Left ventricle myocardium inferior (tissue), 1 donor: ENCODE measurements around the gene NUBPL. TPM values are rescaled to one million over a fixed set of nuclear protein-coding genes. Genes with fewer than 3 reads are reported as not detected.
A peak's percentile ranks its signal among the peaks of the same experiment; 100 is the strongest.

Experiments
- DNase-seq: peaks from one replicate; pipeline ENCODE4 v3.0.0-alpha.2; 2020
- H3K27ac ChIP-seq: fragments of 200-600 bp; replicated peaks from 2 replicates; pipeline ENCODE4 v1.8.0; 2021
- H3K27me3 ChIP-seq: fragments of 200-600 bp; 2 replicates; pipeline ENCODE4 v1.8.0; 2021; ENCODE audit warnings: low read depth
- H3K36me3 ChIP-seq: fragments of 200-600 bp; 2 replicates; pipeline ENCODE4 v1.8.0; 2021
- H3K4me1 ChIP-seq: fragments of 200-600 bp; 2 replicates; pipeline ENCODE4 v1.8.0; 2021
- H3K4me3 ChIP-seq: fragments of 200-600 bp; 2 replicates; pipeline ENCODE4 v1.8.0; 2021; ENCODE audit warnings: mild to moderate bottlenecking, moderate library complexity
- H3K9me3 ChIP-seq: fragments of 200-600 bp; replicated peaks from 2 replicates; pipeline ENCODE4 v1.8.0; 2021
- intact Hi-C: fragments of 100-400 bp; cut with micrococcal nuclease; formaldehyde crosslinking; loops from one replicate; pipeline ENCODE4 v1.11.0; 2022
- total RNA-seq: library from RNA; stranded (reverse); fragmentation: NEBNext Ultra II Directional; extraction: Animal tissue kit (Norgen Biotek cat#: 25700); gene quantifications from one replicate; pipeline ENCODE4 v1.2.1, GENCODE V29; 2021
- TF ChIP-seq, protein P1 (sequence below): fragments of 200-600 bp; IDR thresholded peaks from 2 replicates; pipeline ENCODE4 v1.8.0; 2021; ENCODE audit warnings: antibody characterized with exemption, mild to moderate bottlenecking, borderline replicate concordance
- donor health status: DM: no; HTN: yes; CAD: no; lungs with severe emphysema.

The NUBPL gene
- total RNA-seq, 1 donor from 2014 or later, result 32.2 TPM

DNA sequence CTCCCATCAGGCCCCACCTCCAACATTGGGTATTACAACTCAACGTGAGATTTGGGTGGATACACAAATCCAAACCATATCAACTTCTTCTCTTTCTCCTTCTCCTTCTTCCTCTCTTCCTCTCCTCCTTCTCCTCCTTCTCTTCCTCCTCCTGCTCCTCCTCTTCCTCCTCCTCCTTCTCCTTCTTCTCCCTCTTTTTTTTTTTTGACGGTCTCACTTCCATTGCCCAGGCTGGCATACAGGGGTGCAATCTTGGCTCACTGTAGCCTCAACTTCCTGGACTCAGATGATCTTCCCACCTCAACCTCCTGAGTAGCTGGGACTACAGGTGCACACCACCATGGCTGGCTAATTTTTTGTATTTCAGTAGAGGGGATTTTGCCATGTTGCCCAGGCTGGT, 11.4 kb upstream of the NUBPL start:
- TF ChIP-seq, protein P1, sequence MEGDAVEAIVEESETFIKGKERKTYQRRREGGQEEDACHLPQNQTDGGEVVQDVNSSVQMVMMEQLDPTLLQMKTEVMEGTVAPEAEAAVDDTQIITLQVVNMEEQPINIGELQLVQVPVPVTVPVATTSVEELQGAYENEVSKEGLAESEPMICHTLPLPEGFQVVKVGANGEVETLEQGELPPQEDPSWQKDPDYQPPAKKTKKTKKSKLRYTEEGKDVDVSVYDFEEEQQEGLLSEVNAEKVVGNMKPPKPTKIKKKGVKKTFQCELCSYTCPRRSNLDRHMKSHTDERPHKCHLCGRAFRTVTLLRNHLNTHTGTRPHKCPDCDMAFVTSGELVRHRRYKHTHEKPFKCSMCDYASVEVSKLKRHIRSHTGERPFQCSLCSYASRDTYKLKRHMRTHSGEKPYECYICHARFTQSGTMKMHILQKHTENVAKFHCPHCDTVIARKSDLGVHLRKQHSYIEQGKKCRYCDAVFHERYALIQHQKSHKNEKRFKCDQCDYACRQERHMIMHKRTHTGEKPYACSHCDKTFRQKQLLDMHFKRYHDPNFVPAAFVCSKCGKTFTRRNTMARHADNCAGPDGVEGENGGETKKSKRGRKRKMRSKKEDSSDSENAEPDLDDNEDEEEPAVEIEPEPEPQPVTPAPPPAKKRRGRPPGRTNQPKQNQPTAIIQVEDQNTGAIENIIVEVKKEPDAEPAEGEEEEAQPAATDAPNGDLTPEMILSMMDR, result no peak
- Histone ChIP-seq H3K9me3 (no peaks in the 10 kb centered on the region), H3K27me3 (peaks cover 4% of the 10 kb centered on the region), H3K27ac (no peak overlapping the region), H3K4me3 (no peak overlapping the region), H3K36me3 (no peaks in the 10 kb centered on the region), H3K4me1 (no peaks in the 10 kb centered on the region)
- intact Hi-C loops, result no loop called here
- DNase-seq, result no peak

DNA sequence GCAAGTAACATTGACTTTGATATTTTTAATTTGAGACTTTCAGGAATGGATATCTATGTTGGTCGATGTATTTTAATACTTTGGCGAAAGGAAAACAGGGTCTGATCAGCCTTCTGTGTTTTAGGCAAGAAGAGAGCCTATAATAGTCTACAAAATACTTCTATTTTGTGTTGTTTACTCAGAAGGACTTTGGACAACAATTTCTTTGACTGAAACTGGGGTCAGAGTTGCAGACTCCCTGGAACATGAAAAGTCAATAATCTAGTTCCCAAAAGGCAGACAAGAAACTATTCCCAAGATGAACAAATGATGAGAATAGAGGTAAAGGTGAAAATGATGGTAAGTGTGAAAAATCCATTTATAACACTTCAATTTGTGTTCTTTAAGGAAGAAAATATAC, 10.6 kb upstream of the NUBPL start:
- Histone ChIP-seq H3K4me3 (no peak overlapping the region), H3K9me3 (no peaks in the 10 kb centered on the region), H3K36me3 (no peaks in the 10 kb centered on the region), H3K4me1 (no peaks in the 10 kb centered on the region), H3K27ac (no peak overlapping the region), H3K27me3 (peaks cover 4% of the 10 kb centered on the region)
- TF ChIP-seq, protein P1, result no peak
- no peak for DNase-seq
- intact Hi-C loops, result no loop called here

DNA sequence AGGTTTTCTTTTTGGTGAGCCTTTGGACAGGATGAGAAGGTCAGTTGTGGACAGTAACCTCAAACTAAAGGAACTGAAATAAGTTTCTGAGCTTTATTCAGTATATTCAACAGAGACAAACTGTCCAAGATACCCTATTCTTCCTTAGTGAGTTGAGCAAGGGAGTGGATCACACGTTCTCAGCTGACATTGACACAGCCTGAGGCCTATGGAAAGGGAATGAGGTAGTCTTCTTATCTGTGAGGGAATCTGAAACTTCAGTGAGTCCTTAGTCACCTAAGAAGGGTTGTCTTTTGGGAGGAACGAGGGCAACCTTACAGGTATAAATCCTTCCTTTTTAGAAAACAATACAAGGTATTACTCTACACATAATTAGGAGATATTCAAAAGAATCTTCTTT, 5.0 kb upstream of the NUBPL start:
- Histone ChIP-seq H3K36me3 (no peaks in the 10 kb centered on the region), H3K9me3 (no peaks in the 10 kb centered on the region), H3K27me3 (peaks cover 4% of the 10 kb centered on the region), H3K27ac (no peak overlapping the region), H3K4me3 (no peak overlapping the region), H3K4me1 (peaks cover 7% of the 10 kb centered on the region)
- intact Hi-C loops, result no loop called here
- TF ChIP-seq, protein P1, result no peak
- no peak for DNase-seq

DNA sequence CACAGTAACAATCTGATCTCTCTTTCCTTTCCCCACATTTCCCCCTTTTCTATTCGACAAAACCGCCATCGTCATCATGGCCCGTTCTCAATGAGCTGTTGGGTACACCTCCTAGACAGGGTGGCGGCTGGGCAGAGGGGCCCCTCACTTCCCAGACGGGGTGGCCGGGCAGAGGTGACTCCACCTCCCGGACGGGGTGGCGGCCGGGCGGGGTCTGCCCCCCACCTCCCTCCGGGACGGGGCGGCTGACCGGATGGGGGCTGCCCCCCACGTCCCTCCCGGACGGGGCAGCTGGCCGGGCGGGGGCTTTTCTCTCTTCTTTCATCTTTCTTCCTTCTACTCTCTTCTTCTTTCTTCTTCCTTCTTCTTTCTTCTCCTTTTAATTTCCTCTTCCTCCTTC, 1.3 kb upstream of the NUBPL start:
- H3K4me3 ChIP-seq, result no peak overlapping the region
- no peak for DNase-seq
- TF ChIP-seq, protein P1, result no peak
- no peaks in the 10 kb centered on the region for H3K9me3 ChIP-seq
- intact Hi-C loops, result no loop called here
- H3K4me1 ChIP-seq, result peaks cover 32% of the 10 kb centered on the region
- H3K27ac ChIP-seq, result no peak overlapping the region
- no peaks in the 10 kb centered on the region for H3K36me3 ChIP-seq
- no peaks in the 10 kb centered on the region for H3K27me3 ChIP-seq

DNA sequence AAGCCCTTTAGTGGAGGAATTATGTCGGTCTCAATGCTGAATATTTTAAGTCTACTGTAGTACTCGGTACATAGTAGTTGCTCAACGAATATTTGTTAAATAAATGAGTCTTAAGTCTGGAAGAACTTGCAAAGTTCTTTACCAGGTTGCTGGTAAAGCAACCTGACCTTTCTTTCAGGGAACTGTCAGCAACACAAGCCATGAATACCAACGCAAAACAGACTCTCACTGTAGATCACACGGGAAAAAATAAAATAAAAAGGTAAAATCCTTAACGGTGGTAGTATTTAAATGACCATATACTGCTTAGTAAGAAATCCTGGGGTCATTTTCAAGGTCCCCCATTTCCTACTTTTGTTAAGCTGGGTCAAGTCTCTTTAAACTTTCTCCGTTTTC, 447 bp upstream of the NUBPL start:
- DNase-seq, result no peak
- Histone ChIP-seq H3K4me3 (peak overlapping the region; percentile 82), H3K27me3 (no peaks in the 10 kb centered on the region), H3K27ac (peak overlapping the region; percentile 92), H3K36me3 (no peaks in the 10 kb centered on the region), H3K4me1 (peaks cover 32% of the 10 kb centered on the region), H3K9me3 (no peaks in the 10 kb centered on the region)
- intact Hi-C loops, result no loop called here
- TF ChIP-seq, protein P1, result no peak

DNA sequence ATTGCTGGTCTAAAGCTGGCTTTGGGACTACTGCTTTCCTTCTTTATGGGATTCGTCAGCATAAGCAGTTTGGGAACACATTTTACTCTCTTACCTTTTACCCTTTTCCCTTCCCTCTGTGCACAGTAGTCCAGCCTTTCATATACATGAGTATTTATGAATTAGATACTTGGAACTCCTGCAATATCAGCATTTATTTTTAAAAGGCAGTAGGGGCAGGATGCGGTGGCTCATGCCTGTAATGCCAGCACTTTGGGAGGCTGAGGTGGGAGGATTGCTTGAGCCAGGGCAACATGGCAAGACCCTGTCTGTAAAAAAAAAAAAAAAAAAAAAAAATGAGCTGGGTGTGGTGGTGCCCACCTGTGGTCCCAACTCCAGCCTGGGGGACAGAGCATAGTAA, 3.0 kb downstream of the NUBPL start:
- Histone ChIP-seq H3K27me3 (no peaks in the 10 kb centered on the region), H3K4me3 (no peak overlapping the region), H3K4me1 (peaks cover 48% of the 10 kb centered on the region), H3K36me3 (peaks cover 6% of the 10 kb centered on the region), H3K27ac (no peak overlapping the region), H3K9me3 (no peaks in the 10 kb centered on the region)
- DNase-seq, result no peak
- TF ChIP-seq, protein P1, result no peak
- intact Hi-C loops, result no loop called here
